NOMO-1 (cell line): ENCODE data around the gene OTUD6A.
"Not testable (repeated sequence)": the region's sequence is repeated elsewhere in the genome, so short reads cannot be mapped to it uniquely, and the experiment has no call there.

Source experiments
- DNase-seq, 2 experiments: peaks; one replicate each; lab custom pipeline; 2025; ENCODE audit not compliant: unreplicated experiment in 2 of 2; lab: John Stamatoyannopoulos, UW

The OTUD6A gene

DNA sequence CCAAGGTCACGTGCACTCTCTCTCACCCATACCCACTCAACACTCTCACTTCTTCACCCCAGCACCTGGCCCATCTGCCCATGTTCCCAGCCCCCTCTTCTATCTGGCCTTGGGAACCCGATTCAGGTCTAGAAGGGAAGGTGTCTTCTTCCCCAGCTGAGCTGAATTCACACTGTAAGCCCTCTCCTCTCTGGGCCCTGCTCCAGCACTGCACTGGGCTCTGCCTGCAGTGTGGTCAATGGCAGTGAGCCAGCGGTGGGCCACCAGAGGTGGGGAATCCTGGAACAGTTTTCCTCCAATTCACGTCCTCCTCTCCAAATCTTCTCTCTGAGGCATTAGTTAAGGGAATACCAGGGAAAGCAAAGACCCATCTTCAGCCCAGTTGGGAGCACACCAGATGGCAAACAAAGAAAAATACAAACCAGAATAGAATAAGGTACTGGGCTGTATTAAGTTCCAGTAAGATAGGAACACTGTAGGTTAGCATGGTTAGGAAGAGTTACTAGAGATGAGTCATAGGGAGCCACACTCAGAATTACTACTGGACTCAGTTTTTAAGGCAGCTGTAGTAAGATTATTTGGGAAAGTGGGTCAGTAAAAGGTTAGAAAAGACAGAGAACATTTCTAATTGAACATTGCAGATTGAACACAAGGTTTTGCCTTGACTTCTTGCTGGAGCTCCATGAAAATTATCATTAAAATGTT lies 17.6 kb upstream of the OTUD6A start:
- DNase-seq = no peak

DNA sequence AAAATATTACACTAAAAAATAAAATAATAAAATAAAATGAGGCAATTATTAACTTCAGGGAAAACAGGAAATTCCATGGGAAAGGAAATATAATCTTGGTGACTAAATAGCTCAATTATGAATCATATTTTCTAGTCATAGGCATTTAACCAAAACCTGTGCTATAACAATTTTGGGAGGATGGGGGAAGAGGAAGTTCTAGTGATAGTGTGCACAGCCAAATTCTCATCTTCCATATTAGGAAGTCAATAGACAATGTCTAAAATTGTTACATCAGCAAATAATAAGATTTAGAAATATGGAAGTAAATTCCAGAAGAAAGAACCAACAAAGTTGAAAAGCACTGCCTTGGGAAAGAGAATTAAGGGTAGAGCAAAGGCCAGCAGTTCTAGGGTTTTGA lies 15.3 kb upstream of the OTUD6A start:
- no peak for DNase-seq

DNA sequence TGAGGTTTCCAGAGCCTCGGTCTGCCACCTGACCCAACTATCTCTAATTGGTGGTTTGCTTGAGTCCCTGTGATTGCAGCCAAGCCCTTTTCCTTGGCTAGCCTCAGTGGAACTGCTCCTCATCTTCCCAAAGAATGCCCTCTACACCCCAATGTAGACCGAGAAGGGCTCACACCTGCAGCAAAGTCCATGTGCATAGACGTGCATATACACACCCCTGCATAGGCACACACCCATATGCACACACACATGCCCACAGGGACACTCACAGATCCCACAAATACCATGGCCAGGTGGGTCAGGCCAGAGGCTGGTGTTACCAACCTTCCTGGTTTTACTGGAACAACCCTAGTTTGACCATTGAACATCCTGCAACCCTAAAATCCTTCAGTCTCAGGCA lies 12.9 kb upstream of the OTUD6A start:
- no peak for DNase-seq

DNA sequence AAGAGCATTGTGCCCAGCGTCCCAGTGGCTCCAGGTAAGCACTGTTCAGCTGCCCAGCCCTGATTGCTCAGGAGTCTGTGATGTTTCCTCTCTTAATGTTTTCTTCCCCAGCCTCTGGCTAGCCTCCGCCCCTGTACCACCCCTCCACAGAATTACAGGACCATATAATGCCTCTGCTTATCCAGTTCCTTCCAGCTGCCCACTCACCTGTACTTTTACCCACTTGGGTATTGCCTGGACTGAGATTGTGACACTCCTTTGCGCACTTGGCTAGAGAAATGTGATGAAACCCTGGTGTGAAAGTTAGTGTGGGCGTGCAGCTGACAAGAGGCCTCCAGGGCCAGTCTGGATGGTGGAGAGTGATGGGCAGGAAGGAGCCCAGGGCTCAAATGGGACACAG lies 12.3 kb upstream of the OTUD6A start, which contains the start of gene AWAT2:
TSS of gene AWAT2 (minus strand) at position 14 of the 400 bp plus-strand sequence. CDS start at position 8, 6 bp downstream.
- no peak for DNase-seq

DNA sequence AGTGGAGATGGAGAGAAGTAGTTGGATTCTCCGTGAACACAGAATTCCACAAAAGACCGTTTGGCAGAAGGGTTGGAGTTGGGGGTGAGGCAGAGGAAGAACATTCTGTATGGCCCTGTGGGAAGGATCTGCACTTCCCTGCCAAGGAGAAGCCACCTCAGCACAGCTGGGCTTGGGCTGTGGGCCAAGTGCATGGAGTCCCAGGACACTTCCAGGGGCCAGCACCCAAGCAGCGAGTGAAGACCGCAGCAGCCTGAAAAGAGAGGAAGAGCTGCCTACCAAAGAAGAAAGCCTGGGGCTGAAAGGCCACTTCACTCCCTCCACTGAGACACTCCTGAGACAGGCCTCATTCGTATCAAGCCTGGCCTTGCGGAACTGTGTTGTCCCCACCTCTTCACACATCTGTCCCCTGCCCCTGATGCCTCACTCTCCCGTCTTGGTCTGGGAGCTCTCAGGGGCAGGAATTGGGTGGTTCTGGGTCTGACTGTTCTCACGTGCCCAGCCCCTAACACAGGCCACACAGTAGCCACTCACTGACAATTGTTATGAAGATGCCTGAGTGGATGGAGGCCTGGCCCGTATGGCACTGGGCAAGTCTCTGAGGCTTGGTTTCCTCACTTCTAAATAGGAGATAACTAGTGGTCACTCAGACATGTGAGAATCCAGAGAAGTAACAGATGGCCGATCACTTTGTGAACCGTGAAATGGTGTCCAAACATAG lies 9.2 kb upstream of the OTUD6A start:
- no peak for DNase-seq

DNA sequence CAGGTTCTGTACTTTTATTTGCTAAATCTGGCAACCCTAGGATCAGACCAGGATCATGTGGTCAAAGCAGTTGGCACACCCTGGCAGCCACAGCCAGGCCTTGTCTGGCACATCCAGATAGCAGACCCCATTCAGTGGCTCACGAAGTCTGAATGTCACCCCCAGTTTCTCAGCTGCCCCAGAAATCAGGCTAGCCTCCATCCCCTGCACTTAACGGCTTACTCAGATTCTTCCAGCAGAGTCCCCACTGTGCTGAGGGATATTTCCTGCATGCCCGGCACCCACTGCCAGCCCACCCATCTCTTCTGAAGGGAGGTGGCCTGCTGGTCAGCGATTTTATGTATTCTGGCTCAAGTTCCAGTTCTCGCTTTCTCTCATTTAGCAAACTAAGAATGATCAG lies 7.9 kb upstream of the OTUD6A start:
- no peak for DNase-seq

DNA sequence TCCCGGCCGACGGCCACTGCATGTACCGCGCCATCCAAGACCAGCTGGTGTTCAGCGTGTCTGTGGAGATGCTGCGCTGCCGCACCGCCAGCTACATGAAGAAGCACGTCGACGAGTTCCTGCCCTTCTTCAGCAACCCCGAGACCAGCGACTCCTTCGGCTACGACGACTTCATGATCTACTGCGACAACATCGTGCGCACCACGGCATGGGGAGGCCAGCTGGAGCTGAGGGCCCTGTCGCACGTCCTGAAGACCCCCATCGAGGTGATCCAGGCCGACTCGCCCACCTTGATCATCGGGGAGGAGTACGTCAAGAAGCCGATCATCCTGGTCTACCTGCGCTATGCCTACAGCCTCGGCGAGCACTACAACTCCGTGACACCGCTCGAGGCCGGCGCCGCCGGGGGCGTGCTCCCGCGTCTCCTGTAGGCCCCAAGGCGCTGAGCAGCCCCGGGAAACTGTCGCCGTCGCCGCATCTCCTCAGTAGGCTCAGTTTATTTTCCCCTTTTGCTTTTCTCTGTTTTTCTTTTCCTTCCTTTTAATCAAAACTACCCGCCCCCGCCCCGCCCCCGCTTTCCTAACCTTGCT lies 799 bp downstream of the OTUD6A start:
- no peak for DNase-seq

DNA sequence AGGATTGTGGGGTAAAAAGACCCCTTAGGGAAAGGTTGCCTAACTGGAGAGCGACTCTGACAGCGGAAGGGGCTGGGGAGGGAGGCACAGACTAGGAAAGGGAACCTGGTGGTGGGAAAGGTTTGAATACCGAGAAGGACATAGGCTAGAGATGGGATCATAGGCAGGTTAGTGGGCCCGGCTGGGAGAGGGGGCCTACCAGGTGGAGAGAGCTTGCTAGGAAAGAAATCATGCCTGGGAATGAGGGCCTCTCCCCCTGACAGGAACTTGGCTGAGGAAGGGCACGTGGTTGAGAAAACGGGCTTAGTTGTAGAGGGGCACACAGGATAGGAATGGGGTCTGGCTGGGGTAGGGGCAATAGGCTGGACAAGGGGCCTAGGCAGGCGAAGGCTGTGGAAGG lies 4.4 kb downstream of the OTUD6A start:
- no peak for DNase-seq

DNA sequence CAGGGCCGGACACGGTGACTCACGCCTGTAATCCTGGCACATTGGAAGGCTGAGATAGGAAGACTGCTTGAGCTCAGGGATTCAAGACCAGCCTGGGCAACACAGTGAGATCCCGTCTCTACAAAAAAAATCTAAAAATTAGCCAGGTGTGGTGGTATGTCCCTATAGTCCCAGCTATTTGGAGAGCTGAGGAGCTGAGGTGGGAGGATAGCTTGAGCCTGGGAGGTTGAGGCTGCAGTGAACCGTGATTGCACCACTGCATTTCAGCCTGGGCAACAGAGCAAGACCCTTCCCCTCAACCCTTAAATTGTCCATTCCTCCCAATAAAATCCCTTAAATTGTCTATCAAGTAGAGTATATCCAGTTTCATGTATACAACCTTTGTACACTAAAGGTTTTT lies 17.0 kb downstream of the OTUD6A start:
- DNase-seq = no peak

DNA sequence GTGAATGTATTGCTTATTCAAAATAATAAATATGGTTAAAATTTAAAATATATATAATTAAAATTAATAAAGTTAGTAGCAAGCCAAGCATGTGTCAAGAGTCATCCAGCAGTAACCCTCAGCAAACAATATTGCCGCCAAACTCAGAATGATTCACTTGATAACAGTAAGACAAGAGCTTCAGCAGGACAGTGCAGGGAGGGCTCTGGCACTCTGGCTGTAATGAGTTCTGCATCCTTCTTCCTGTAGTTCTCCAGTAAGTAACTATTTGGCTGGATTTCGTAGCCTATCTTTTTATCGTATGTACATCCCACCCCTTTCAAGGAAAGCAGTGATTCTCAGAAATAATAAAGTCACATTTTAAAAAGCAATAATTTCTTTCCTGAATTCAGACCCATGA lies 17.6 kb downstream of the OTUD6A start:
- no peak for DNase-seq

DNA sequence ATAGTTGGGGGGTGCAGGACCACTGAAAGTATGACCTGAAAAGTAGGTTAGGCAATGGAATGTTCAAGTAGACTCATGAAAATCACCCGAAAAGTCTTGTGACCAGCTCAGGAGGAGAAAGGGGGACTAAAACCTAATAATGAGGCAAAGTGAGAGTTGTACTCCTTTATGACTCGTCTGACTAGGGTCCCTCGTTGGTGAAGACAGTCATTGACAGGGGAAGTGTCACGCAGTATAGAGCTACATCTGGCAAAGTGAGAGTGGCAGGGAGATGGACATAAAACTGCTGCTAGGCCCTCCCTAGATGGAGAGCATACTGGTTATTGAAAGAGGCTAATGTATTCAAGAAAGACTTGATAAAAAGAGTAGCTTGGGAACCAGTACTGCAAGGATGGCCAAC lies 20.5 kb downstream of the OTUD6A start:
- no peak for DNase-seq

DNA sequence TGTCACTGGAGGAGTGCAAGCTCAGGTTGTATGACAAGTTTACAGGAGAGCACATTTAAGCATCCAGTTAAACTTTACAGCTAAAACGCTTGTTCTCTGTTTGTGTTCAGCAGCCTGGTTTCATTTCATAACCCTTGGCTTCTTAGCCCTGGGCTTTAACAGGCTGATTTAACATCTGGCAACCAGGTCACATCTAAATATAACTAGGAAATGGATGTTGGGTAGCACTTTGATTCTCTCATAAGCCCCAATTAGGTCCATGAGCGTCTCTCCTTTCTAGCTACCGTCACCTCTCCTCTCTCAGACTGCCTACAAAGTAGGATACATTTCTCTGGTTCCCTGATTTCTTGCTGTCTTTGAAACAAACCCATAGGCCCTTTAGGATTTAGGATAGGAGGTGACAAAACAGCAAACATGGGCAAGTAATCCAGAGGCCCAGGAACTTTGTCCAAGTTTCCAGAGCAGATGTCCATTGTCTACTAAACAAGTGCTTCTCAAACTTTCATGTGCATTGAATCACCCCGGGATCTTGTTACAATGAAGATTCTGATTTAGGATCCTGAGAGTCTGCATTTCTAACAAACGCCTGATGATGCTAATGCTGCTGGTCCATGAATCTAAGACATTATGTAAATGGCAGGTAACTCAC lies 22.5 kb downstream of the OTUD6A start:
- DNase-seq = no peak

DNA sequence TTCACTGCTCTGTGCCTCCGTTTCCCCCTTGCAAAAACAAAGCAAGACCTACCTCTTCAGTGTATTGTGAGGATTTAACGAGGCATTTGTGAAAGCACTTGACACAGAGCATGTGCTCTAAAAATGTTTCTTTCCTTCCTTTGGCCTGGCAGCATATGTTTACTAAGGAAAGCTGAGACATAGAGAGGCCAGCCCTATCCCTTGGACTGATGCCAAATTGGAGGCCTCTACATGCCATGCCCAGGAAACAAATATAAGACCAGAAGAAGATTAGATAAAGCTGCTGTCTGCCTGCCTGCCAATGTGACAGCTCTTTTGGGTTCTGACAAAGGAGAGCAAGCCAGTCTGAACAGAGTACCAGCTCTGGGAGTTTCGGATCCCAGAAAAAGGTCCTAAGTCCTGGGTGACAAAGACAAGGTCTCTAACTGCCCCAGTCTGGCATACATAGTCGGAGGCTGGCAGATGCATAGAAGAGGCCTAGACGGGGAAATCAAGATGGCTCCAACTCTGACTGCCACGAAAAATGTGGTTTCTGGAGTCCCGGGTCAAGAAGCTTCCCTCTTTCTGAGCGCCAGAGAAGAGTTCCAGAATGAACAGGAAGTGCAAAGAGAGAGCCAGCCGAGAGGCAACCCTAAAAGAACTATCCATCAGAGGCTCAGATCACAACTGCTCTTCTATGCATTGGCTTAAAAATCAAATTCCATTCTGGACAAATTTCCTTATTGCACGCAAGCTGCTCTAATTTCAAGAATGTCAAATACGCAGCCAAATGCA lies 25.8 kb downstream of the OTUD6A start:
- DNase-seq = no peak

DNA sequence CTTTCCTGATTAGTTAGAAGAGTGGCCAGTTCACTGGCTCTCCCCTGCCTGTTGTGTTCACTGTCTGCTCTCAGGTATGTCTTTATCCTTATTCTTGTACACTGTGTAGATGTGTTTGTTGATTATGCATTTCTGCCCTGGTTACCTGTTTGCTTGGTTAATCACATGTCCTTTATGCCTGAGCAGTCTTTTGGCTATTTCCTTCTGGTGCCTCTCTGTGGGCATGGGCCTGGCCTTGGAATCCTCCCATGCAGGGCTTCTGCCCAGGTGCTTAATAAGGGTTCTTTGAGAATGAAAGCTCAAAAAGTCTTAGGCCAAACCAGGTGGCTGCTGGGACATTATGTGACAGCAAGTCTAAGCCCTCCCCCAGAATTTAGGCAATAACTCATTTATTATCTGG lies 26.5 kb downstream of the OTUD6A start:
- DNase-seq = no peak

DNA sequence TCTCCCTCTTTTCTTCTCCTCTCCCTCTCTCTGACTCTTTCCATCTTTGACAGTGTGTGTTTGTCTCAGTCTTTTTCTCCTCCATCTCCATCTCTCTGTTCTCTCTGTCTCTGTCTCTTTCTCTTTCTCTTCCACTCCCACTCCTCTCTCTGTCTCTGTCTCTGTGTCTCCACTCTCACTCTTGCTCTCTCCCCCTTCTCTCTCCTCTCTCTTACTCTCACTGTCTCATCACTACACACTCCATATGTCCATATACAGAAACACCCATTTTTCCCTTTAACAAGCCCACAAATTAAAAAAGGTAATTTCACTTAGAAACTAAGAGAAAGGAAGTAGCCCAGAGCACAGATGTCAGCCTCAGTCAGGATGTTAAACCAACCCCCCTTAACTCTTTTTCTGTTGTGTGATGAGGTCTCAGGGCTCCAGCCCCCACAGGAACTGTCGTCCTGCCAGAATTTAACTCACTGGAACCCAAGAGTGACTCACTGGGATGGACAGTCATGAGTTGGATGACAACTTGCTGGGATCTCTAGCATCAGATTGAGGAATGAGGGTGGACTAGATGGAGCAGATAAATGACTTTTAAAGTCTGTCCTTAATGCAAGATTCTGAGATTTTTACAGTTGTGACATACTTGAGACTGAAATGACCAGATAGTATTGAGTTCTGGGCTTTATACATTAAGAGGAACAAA lies 27.5 kb downstream of the OTUD6A start:
- no peak for DNase-seq

DNA sequence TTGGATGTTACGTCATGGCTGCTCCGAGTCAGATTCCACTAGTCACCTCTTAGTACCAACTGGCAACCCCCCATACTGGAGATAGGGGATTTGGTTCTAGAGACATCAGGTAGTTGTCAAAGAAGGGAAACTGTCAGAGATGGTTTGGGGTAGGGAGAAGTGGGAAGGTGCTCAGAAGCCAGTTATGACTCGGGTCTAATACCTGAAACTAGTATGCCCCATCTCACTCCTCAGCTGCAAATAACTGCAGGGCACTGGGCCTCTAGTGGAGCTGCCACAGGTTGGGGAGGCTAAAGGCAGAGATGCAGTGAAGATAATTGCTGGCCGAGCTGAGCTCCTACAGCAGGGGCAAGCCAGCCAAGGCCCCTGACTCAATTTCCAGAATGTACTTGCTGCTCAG lies 30.0 kb downstream of the OTUD6A start:
- DNase-seq = no peak

DNA sequence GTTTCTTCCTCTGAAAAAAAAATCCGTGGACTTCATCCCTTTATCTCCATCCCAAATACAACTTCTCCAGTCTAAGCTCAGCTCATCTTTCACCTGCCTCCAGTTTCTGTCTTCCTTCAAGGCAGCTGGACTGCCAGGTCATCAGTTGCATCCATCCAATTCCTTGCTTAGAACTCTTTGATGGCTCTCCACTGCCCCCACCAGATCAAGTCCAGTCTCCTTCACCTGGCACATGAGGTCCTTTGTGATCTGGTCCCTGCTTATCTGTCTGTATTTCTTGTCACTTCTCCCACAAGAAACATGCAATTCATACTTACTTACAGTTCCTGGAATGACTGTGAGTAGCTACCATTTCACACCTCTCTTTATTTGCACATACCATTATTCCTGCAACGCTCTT lies 33.8 kb downstream of the OTUD6A start:
- DNase-seq = no peak

DNA sequence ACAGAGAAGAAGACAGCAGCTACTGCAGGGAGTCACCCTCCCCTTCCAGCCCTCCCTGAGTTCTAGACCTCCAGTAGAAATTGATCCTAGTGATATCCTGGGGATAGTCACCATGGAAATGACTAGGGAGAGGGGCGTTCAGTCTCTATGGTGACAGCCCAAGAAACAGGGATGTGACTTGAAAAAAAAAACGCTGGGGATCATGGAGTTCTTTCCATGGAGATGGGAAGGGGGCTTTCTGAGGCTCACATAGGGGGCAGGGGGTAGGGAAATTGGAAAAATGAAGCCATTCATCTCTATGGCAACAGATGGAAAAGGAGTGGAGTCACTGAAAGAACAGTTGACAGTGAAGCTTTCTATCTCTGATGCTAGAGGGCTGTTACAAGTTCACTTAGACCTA lies 43.0 kb downstream of the OTUD6A start:
- DNase-seq = no peak

DNA sequence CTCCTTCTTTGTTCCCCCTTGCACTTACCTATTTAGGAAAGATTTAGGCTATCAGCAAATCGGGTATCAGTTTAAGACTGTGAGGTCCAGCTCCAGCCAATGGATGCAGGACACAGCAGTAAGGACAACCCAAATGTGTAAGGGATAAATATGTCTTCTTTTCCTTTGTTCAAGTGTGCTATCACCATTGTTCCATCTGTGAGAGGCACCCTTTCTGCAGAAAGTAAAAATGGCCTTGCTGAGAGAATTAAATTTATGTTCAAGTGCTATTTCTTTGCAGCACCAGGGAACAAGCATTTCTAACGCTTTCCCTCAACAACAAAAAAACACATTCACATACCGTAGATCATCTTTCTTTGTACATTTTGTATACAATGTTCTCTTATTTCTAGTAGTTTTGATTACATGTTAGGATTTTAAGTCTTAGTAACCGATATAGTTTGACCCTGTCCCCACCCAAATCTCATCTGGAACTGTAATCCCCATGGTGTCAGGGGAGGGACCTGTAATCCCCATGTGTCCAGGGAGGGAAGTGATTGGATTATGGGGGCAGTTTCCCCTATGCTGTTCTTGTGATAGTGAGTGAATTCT lies 49.3 kb downstream of the OTUD6A start:
- DNase-seq = not testable (repeated sequence)
